Measurements from ENCODE around the gene UBE2M.
"Not testable (repeated sequence)": the region's sequence is repeated elsewhere in the genome, so short reads cannot be mapped to it uniquely, and the experiment has no call there.

Gene UBE2M

GRCh38 chr19:58558066-58558622, at the start of gene UBE2M:
Gene UBE2M, minus strand, starts transcription at chr19:58558611. Its CDS starts 230 bp downstream, at chr19:58558381.
- no peak for DNase-seq (ENCODE audit: low read depth in 2 of 3, low spot score in 2 of 3)

DNA sequence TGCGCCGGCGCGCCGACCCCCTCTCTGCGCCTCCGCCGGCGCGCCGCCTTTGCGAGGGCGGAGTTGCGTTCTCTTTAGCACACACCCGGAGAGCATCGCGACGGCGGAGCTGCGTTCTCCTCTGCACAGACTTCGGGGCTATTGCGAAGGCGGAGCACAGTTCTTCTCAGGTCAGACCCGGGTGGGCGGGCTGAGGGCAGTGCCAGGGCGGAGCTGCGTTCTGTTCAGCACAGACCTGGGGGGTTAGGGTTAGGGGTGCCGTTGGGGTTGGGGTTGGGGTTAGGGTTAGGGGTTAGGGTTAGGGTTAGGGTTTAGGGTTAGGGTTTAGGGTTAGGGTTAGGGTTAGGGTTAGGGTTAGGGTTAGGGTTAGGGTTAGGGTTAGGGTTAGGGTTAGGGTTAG, 48.8 kb upstream of the UBE2M start:
- DNase-seq (ENCODE audit: low read depth in 2 of 3, low spot score in 2 of 3): not testable (repeated sequence)

DNA sequence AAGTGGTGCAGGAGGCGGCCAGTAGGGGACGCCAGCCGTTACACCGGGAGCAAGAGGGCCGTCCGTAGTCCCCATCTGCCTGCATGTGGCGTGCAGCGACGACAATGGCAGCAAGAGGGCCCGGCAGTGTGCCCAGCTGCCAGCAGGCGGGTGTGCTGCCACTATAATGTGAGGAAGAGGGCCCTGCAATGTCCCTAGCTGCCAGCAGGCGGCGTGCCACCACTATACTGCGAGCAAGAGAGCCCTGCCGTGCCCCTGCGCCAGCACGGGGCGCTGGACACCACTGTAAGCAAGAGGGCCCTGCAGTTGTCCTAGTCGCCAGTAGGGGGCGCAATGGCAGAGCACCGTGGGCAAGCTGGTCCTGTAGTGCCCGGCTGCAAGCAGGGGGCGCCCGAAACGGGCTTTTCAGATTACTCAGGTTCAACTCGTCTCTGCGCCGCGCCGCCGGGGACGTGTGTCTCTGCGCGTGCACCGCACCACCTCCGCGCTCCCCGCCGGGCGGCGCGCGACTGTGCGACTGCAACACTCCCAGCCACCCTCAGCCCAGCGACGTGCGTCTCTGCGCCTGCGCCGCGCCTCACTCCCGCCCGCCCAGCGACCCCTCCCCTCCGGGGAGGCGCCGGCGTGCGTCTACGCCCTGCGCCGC, 48.0 kb upstream of the UBE2M start:
- not testable (repeated sequence) for DNase-seq (ENCODE audit: low read depth in 2 of 3, low spot score in 2 of 3)

GRCh38 chr19:58586133-58586765, 27.8 kb upstream of the UBE2M start:
- DNase-seq (ENCODE audit: low read depth in 2 of 3, low spot score in 2 of 3): no peak

- no peak for DNase-seq (ENCODE audit: low read depth in 2 of 3, low spot score in 2 of 3)
These were observed 27.2 kb upstream of the UBE2M start for GRCh38 chr19:58585442-58586132.

GRCh38 chr19:58584498-58585441, 26.4 kb upstream of the UBE2M start:
- DNase-seq (ENCODE audit: low read depth in 2 of 3, low spot score in 2 of 3): no peak

DNA sequence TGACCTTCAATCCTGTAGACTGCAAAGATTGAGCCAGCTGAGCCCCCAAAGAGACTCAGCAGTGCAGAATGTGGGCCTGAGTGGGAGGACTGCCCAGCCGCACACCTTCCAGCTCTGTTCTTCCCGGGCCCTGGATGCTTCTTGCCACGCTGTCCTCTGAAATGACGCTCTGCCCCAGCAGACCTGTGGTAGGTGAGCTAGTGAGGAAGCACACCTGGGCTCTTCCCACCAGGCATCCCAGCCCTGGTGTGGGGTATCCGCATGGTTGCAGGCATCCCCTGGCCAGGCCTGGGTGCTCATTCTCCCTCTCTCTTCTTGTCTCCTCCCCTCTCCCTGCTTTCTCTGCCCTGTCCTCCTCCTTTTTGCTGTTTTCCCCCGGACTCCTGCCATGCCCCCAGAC, 24.6 kb upstream of the UBE2M start:
- DNase-seq (ENCODE audit: low read depth in 2 of 3, low spot score in 2 of 3): no peak

DNA sequence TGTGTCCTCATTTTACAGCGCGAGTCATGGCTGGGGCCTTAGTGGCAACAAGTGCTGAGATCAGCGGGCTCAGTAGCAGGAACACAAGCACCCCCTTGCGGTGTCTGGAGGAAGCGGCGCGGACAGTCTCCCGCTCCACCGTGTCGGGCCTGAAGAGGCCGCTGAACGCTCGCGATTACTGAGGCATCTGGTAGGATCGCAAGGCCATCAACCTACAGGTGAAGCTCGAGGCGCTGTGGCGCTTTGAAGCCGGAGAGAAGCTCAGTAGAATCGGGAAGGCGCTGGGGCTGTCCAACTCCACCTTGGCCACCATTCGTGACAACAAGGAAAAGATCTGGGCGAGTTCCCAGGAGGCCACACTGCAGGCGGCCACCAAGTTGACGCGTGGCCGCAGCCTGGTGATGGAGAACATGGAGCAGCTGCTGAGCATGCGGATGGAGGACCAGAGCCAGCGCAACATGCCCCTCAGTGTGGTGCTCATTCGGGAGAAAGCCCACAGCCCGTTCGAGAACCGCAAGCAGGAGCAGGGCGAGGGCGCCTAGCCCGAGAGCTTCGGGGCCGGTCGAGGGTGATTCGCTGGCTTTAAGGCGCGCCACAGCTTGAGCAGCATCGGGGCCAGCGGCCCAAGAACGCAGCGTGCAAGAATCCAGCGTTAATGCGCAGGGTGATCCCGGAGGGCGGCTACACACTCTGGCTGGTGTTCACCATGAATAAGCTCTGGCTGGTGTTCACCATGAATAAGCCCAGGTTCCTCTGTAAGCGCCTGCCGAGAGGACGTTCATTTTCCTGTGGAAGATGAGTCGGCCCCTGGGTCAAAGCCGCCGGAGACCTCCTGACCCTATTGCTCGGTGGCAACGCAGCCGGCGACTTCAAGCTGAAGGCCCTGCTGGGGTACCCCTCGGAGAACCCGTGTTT, 23.1 kb upstream of the UBE2M start:
- DNase-seq (ENCODE audit: low read depth in 2 of 3, low spot score in 2 of 3): peak; percentile 74 to 84 (median 75)

GRCh38 chr19:58579473-58580142, 21.2 kb upstream of the UBE2M start:
- DNase-seq (ENCODE audit: low read depth in 2 of 3, low spot score in 2 of 3): no peak

DNA sequence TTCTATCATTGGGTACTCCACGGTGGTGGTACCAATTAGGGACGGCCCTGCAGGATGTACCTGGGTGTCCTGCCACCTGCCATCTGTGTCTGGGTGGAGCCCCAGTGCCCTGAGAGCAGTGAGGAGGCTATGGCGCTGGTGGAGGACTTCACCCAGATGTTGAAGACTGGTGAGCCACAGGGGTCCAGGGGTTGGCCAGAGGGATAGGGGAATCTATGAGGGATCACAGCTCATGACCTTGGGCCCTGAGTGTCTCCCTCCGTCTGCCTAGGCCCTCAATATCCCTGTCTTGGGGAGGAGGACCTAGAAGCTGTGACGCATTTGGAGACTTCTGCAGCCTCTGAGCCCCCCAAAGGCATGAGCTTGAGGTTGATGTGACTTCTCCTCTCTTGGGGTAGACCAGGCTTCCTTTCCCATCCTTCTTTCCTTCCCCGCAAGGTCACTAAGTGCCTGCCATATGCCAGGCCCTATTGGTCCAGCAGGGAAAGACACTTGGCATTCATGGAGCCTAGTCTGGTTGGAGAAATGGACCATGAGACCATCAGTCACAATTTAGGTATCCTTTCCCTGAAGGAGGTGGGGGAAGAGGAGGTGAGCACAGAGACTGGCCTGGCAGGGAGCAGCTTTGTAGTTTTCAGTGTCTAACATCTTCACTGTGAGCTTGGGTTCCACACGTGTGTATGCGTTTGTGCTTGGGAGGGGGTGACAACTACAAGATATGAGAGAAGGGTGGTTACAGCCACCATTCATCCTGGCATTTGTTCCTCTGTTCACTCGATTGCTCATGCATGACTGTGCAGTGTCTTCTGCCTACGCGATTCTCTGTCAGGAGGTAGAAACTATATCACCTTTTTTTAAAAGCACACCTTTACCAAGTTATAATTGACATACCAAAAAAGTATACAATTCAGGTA, 19.9 kb upstream of the UBE2M start:
- DNase-seq (ENCODE audit: low read depth in 2 of 3, low spot score in 2 of 3): no peak

- DNase-seq (ENCODE audit: low read depth in 2 of 3, low spot score in 2 of 3): peak in 1 of 3 experiments; percentile 0
These were observed 19.2 kb upstream of the UBE2M start for GRCh38 chr19:58577581-58577980.

GRCh38 chr19:58575183-58576041, 17.0 kb upstream of the UBE2M start:
- DNase-seq (ENCODE audit: low read depth in 2 of 3, low spot score in 2 of 3): peak; percentile 63 to 76 (median 70)

DNA sequence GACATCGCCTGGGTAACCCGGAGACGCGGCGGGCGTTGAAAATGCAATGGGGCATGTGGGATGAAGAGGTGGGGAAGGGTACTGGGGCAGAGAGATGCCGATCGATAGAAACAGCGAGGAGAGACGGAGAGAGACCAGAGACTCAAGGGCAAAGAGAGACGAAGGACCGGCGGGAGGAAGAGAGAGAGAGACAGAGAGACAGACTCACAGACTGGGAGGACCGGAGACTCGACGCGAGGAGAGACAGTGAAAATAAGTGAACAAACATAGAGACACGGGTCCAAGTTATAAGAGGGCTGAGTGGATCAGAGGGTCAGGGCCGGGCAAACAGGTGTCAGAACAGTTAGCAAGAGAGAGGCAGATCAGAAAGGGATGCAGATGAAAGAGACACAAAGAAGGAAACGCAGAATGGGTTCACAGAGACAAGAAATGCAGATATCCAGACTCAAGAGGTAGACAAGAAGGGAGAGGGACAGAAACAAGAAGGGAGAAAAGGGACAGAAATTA, 15.3 kb upstream of the UBE2M start:
- DNase-seq (ENCODE audit: low read depth in 2 of 3, low spot score in 2 of 3): no peak

DNA sequence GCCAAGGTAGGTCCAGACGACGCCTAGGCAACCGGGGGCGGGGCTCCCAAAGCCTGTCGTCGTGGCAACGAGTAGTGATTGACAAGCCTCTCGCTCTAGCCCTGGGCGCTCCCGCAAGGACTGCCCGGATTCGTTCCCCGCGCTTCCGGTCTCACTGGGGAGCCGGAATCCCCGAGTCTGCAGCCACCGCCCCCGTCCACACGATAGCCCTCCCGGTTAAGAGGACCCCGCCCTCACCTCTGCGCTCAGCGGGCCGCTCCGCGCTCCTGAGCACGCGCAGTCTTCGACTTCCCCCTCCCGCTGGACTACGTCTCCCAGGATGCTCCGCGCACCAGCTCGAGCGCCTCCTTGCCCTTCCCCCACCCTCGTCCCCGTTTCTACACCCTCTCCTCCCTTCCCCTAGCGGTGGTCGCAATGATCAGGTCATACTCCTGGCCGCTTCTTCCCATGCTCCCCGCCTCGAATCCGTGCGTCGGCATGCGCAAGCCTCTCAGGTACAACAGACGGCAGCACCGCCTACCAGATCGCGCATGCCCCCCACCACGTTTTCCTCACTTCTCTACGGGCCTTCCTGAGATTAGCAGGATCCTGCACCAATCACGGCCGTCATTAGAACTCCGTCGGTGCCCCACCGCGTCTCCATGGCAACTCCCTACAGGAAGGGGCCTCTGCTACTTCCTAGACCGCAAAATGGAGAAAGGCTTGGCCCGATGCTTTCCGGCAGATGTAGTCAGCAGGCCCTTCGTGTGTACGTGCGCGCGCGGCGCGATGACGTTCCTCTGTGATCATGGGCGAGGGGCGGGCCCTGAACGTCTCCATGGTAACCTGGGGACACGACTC, 14.6 kb upstream of the UBE2M start, which contains the start of gene MZF1:
Gene MZF1 (minus strand): TSS at position 518 of the 840 bp plus-strand sequence. CDS start 1,946 bp downstream, outside the sequence.
- DNase-seq (ENCODE audit: low read depth in 2 of 3, low spot score in 2 of 3): peak; percentile 94 to 97 (median 96)

DNA sequence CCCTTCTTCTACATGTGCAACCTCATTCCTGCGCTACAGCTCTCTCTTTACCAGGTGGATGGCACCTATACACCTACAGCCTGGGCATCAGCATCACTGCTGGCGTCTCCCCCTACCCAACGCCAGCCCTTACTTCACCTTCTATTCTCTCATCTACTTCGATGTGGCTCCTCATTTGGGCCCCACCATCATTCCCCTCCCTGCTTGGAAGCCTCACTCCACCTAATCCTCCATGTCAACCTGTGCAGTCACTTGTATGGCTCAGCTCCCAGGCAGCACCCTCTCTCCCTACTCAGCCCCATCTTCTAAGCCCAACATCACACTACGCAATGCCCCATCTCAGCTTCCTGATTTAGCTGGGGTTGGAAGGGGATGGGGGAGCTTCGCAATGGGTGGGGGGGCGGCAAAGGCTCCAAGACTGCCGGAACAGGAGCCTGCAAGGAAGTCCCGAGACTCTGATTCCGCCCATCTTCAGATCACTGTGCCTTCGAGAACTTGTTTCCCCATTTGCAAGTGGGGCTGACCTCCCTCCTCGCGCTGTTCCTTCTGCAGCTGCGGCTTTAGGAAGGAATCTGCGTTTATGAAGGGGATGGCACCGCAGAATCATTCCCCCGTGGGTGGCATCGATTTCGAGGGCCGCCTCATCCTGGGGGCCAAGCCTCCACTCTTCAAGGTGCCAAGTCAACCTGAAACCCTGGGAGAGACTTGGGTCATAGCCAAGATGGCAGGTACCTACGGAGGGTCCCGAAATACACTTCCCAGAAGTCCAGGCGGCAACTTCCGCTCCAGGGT, 13.8 kb upstream of the UBE2M start:
- DNase-seq (ENCODE audit: low read depth in 2 of 3, low spot score in 2 of 3): no peak
